Stimulated activated memory B cell treated with anti-CD40 and anti-IgM and Interleukin-4, amounts not matched to agents 10 μg/mL and 1 μg/mL and 100 μg/mL, for 72 hours (primary cell): ENCODE results near the gene GPR151.

Experiments
- ATAC-seq: fragments of 150-1000 bp; cut with Tn5 transposase; 2 replicates; pipeline ENCODE4 v1.10.0; 2021
- H3K27ac Mint-ChIP-seq: one replicate; pipeline ENCODE4 v1.8.0; 2022; ENCODE audit warnings: mild to moderate bottlenecking, mixed read lengths
- H3K27me3 Mint-ChIP-seq: one replicate; pipeline ENCODE4 v1.8.0; 2022; ENCODE audit warnings: mixed read lengths
- H3K36me3 Mint-ChIP-seq: one replicate; pipeline ENCODE4 v1.8.0; 2022; ENCODE audit warnings: mixed read lengths
- H3K4me1 Mint-ChIP-seq: one replicate; pipeline ENCODE4 v1.8.0; 2022; ENCODE audit warnings: mixed read lengths
- H3K4me3 Mint-ChIP-seq: one replicate; pipeline ENCODE4 v1.8.0; 2022; ENCODE audit warnings: mild to moderate bottlenecking, moderate library complexity, mixed read lengths
- H3K9me3 Mint-ChIP-seq: one replicate; pipeline ENCODE4 v1.8.0; 2022; ENCODE audit warnings: mixed read lengths

The GPR151 gene

GRCh38 chr5:146490089-146490843 lies 25.7 kb downstream of the GPR151 start:
- H3K27me3 Mint-ChIP-seq = no peaks in the 10 kb centered on the region
- no peaks in the 10 kb centered on the region for H3K4me1 Mint-ChIP-seq
- H3K27ac Mint-ChIP-seq = no peak overlapping the region
- no peak overlapping the region for H3K4me3 Mint-ChIP-seq
- ATAC-seq = no peak
- H3K36me3 Mint-ChIP-seq = peaks cover 72% of the 10 kb centered on the region
- H3K9me3 Mint-ChIP-seq = no peaks in the 10 kb centered on the region

- Mint-ChIP-seq H3K36me3 (peaks cover 69% of the 10 kb centered on the region), H3K9me3 (no peaks in the 10 kb centered on the region), H3K4me1 (no peaks in the 10 kb centered on the region), H3K27ac (peak overlapping the region; percentile 12), H3K4me3 (no peak overlapping the region), H3K27me3 (no peaks in the 10 kb centered on the region)
- ATAC-seq = no peak
Measured at GRCh38 chr5:146484714-146485391, 31.1 kb downstream of the GPR151 start.

- Mint-ChIP-seq H3K36me3 (peaks cover 55% of the 10 kb centered on the region), H3K27me3 (no peaks in the 10 kb centered on the region), H3K4me1 (no peaks in the 10 kb centered on the region), H3K9me3 (no peaks in the 10 kb centered on the region), H3K4me3 (no peak overlapping the region), H3K27ac (no peak overlapping the region)
- no peak for ATAC-seq
Measured at GRCh38 chr5:146482775-146483174, 33.2 kb downstream of the GPR151 start.

- H3K4me1 Mint-ChIP-seq = peaks cover 7% of the 10 kb centered on the region
- H3K36me3 Mint-ChIP-seq = peaks cover 56% of the 10 kb centered on the region
- H3K27ac Mint-ChIP-seq = no peak overlapping the region
- H3K27me3 Mint-ChIP-seq = no peaks in the 10 kb centered on the region
- ATAC-seq = no peak
- H3K4me3 Mint-ChIP-seq = no peak overlapping the region
- H3K9me3 Mint-ChIP-seq = no peaks in the 10 kb centered on the region
Measured at GRCh38 chr5:146475906-146476305, 40.1 kb downstream of the GPR151 start.

- no peaks in the 10 kb centered on the region for H3K27me3 Mint-ChIP-seq
- no peaks in the 10 kb centered on the region for H3K9me3 Mint-ChIP-seq
- peaks cover 58% of the 10 kb centered on the region for H3K36me3 Mint-ChIP-seq
- no peak overlapping the region for H3K4me3 Mint-ChIP-seq
- H3K27ac Mint-ChIP-seq = no peak overlapping the region
- peaks cover 7% of the 10 kb centered on the region for H3K4me1 Mint-ChIP-seq
- no peak for ATAC-seq
Measured at GRCh38 chr5:146475190-146475780, 40.7 kb downstream of the GPR151 start.

- H3K27me3 Mint-ChIP-seq = no peaks in the 10 kb centered on the region
- H3K27ac Mint-ChIP-seq = no peak overlapping the region
- peaks cover 56% of the 10 kb centered on the region for H3K36me3 Mint-ChIP-seq
- ATAC-seq = no peak
- no peaks in the 10 kb centered on the region for H3K9me3 Mint-ChIP-seq
- peaks cover 7% of the 10 kb centered on the region for H3K4me1 Mint-ChIP-seq
- H3K4me3 Mint-ChIP-seq = no peak overlapping the region
Measured at GRCh38 chr5:146474065-146474464, 41.9 kb downstream of the GPR151 start.

DNA sequence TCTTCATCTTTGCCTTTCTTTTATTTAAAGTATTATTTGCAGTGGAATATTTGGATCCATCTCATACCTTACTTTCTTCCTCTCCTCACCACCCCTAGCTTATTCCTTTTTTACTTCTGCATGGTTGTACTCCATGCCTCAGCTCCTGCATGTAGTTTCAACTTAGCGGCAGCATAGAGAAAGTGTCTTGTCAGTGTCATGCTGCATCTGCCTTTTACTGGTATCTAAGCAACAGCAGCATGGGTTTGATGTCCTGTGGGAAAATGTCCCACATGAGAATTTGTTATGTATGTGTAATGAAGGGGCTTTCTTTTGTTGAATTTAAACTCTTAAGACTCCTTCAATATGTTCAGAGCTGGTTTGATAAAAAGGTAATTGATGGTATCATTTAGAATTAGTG lies 48.2 kb downstream of the GPR151 start:
- Mint-ChIP-seq H3K27me3 (no peaks in the 10 kb centered on the region), H3K9me3 (no peaks in the 10 kb centered on the region), H3K27ac (peak overlapping the region; percentile 24), H3K36me3 (peaks cover 66% of the 10 kb centered on the region), H3K4me3 (no peak overlapping the region), H3K4me1 (peaks cover 22% of the 10 kb centered on the region)
- ATAC-seq = no peak

DNA sequence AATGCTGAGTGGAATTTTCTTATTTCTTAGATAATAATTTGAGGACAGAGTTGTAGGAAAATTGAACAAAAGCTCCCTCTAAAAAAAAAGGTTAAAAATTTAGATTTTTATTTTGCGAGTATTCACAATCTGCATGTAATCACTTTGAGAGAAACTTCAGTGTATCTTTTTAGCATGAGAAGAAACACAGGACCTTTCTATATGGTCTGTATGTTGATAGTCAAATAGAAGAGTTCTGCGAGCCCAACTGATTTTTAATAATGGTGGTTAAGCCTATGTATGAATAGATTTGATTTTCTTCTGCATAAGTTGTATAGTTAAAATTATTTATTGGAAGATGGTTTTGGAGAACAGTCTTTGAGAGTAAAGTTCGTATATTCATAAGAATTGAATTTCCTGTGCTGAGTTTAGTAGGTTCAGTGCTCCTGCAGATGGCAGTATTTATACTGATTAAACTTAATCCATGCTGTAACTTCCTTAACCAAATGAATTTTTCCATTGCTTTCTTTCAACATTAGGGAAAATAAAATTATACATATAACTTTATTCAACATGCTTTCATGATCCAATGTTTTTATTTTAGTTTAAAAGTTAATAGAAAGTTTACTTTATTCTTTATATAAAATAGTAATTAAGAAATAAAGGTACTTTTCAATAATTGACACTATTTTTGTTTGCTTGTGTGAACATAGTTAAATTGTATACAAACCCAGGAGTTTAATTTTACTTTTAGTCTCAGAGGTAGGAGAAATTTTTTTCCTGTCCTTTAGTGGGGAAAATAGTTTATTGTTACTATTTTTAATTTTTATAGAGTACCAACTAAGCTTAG lies 49.3 kb downstream of the GPR151 start:
- no peak overlapping the region for H3K4me3 Mint-ChIP-seq
- H3K27me3 Mint-ChIP-seq = no peaks in the 10 kb centered on the region
- peaks cover 22% of the 10 kb centered on the region for H3K4me1 Mint-ChIP-seq
- H3K9me3 Mint-ChIP-seq = no peaks in the 10 kb centered on the region
- ATAC-seq = no peak
- no peak overlapping the region for H3K27ac Mint-ChIP-seq
- peaks cover 60% of the 10 kb centered on the region for H3K36me3 Mint-ChIP-seq

- Mint-ChIP-seq H3K4me1 (peaks cover 28% of the 10 kb centered on the region), H3K27ac (peak overlapping the region; percentile 36), H3K27me3 (no peaks in the 10 kb centered on the region), H3K9me3 (no peaks in the 10 kb centered on the region), H3K4me3 (no peak overlapping the region), H3K36me3 (peaks cover 66% of the 10 kb centered on the region)
- ATAC-seq = no peak
Measured at GRCh38 chr5:146463446-146463845, 52.5 kb downstream of the GPR151 start.
